GM06990 (cell line): ENCODE data around the gene OR10H5.
"Not testable (repeated sequence)": the region's sequence is repeated elsewhere in the genome, so short reads cannot be mapped to it uniquely, and the experiment has no call there.

Experiments used
- DNase-seq: peaks from one replicate; pipeline ENCODE4 v3.0.0-alpha.2; 2011; ENCODE audit not compliant: insufficient read length; ENCODE audit errors: extremely low read depth
- H3K27me3 ChIP-seq: replicated peaks from 2 replicates; pipeline ENCODE4 v1.6.0; 2011; ENCODE audit warnings: low read length; ENCODE audit not compliant: control insufficient read depth, insufficient read depth
- H3K36me3 ChIP-seq: 2 replicates; pipeline ENCODE4 v1.5.1; 2011; ENCODE audit warnings: low read length; ENCODE audit not compliant: control insufficient read depth, insufficient read depth
- H3K4me3 ChIP-seq: replicated peaks from 2 replicates; pipeline ENCODE4 v1.5.1; 2011; ENCODE audit warnings: low read depth, mild to moderate bottlenecking, control low read depth, low read length
- TF ChIP-seq, protein P1 (sequence below): IDR thresholded peaks from 2 replicates; pipeline ENCODE4 v1.5.1; 2011; ENCODE audit warnings: low read length, control low read depth, mild to moderate bottlenecking, inconsistent platforms; ENCODE audit not compliant: insufficient read depth, poor library complexity, severe bottlenecking

Gene OR10H5

DNA sequence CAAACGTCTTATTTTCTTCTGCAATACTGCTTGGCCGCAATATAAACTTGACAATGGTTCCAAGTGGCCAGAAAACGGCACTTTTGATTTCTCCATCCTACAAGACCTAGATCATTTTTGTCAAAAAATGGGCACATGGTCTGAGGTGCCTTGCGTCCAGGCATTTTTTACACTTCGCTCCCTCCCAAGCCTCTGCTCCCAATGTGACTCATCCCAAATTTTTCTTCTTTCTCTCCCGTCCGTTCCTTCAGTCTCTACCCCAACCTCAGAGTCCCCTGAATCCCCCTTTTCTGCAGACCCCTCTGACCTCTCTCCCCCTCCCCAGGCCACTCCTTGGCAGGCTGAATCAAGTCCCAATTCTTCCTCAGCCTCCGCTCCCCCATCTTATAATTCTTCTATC is 42.3 kb downstream of the OR10H5 start:
- Histone ChIP-seq H3K27me3 (no peaks in the 10 kb centered on the region; the same call in 1 of the 2 replicates), H3K36me3 (no peaks in the 10 kb centered on the region), H3K4me3 (no peak overlapping the region)
- TF ChIP-seq, protein P1, sequence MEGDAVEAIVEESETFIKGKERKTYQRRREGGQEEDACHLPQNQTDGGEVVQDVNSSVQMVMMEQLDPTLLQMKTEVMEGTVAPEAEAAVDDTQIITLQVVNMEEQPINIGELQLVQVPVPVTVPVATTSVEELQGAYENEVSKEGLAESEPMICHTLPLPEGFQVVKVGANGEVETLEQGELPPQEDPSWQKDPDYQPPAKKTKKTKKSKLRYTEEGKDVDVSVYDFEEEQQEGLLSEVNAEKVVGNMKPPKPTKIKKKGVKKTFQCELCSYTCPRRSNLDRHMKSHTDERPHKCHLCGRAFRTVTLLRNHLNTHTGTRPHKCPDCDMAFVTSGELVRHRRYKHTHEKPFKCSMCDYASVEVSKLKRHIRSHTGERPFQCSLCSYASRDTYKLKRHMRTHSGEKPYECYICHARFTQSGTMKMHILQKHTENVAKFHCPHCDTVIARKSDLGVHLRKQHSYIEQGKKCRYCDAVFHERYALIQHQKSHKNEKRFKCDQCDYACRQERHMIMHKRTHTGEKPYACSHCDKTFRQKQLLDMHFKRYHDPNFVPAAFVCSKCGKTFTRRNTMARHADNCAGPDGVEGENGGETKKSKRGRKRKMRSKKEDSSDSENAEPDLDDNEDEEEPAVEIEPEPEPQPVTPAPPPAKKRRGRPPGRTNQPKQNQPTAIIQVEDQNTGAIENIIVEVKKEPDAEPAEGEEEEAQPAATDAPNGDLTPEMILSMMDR, result no peak
- DNase-seq, result no peak

DNA sequence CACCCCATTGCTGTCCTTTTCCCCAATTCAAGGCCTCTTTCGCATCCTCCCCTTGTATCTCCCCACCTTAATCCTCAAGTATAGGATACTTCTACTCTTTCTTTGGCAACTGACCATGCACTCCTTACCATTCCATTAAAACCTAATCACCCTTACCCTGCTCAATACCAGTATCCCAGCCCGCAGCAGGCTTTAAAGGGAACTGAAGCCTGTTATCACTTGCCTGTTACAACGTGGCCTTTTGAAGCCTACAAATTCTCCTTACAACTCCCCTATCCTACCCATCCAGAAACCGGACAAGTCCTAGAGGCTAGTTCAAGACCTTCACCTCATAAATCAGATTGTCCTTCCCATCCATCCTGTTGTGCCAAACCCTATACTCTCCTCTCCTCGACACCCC is 44.2 kb downstream of the OR10H5 start:
- TF ChIP-seq, protein P1, result no peak
- Histone ChIP-seq H3K4me3 (no peak overlapping the region), H3K36me3 (no peaks in the 10 kb centered on the region), H3K27me3 (no peaks in the 10 kb centered on the region; the same call in 1 of the 2 replicates)
- no peak for DNase-seq

DNA sequence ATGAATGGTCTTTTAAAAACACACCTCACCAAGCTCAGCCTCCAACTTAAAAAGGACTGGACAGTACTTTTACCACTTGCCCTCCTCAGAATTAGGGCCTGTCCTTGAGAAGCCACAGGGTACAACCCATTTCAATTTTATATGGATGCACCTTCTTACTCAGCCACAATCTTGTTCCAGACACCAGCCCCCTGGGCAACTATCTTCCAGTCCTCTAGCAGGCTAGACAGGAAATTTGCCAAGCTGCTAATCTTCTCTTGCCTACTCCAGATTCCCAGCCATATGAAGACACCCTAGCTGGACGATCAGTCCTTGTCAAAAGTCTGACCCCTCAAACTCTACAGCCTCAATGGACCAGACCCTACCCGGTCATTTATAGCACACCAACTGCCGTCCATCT is 46.8 kb downstream of the OR10H5 start:
- not testable (repeated sequence) for DNase-seq

DNA sequence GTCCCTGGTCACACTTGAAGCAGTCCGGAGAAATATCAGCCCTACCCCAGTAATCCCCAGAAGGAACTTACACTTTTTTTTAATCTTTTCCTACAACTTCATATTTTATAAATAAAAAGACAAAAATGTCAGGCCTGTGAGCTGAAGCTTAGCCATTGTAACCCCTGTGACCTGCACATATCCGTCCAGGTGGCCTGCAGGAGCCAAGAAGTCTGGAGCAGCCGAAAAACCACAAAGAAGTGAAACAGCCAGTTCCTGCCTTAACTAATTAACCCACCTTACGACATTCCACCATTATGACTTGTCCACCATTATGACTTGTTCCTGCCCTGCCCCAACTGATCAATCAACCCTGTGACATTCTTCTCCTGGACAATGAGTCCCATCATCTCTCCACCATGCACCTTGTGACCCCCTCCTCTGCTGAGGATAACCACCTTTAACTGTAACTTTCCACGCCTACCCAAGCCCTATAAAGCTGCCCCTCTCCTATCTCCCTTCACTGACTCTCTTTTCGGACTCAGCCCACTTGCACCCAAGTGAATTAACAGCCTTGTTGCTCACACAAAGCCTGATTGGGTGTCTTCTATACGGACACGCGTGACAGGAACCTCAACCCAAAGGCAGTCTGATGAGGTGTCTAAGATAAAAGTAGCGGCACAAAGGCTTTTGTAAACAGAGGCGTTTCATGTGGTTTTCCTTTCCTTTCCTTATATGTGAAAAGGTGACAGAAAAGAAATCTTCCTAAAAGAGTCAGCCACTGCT is 48.3 kb downstream of the OR10H5 start:
- H3K36me3 ChIP-seq, DNase-seq, H3K27me3 ChIP-seq: not testable (repeated sequence)
- peak overlapping the region; percentile 81 for H3K4me3 ChIP-seq

More for the DNA sequence above, 46.8 kb downstream of the OR10H5 start:
- not testable (repeated sequence) for H3K27me3 ChIP-seq, H3K4me3 ChIP-seq, H3K36me3 ChIP-seq

DNA sequence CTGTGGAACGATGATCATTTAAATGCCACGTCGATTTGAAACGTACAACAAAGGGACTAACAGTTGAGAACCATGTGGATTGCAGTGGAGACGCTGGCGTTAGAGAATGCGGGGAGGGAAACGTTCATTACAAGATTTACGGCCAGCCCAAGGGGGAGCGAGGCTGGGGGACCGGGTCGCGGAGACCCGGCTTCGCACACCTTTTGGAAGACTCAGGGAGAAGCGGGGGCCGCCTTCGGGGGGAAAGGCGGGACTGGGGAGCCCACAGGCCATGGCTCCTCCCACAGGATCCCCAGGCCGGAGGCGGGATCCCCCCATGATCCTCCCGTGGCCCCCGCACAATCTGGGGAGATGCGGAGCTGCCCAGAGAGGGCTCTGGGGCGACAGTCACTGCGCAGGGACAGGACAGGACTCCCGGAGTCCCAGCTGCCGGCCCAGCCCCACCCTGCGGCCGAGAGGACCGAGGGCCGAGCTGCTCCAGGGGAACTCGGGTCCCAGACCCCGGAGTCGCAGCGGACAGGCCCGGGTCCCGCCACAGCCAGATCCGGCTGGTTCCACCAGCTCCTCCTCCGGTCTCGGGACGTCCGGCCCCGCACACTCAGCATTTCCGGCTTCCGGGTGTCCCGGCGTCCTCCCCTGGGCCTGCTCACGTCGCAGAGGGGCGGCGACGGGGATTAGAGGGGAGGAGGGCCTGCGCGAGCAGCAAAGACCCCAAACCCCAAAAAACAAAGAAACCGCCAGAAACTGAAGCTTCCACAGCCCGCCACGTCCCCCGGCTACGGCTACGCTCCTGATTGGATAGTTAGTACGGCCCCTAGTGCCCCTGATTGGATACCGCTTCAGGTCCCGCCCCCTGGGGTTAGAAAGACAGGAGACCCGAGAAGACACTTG is 49.1 kb downstream of the OR10H5 start:
- peak; percentile 91 for DNase-seq
- H3K27me3 ChIP-seq, result no peaks in the 10 kb centered on the region

DNA sequence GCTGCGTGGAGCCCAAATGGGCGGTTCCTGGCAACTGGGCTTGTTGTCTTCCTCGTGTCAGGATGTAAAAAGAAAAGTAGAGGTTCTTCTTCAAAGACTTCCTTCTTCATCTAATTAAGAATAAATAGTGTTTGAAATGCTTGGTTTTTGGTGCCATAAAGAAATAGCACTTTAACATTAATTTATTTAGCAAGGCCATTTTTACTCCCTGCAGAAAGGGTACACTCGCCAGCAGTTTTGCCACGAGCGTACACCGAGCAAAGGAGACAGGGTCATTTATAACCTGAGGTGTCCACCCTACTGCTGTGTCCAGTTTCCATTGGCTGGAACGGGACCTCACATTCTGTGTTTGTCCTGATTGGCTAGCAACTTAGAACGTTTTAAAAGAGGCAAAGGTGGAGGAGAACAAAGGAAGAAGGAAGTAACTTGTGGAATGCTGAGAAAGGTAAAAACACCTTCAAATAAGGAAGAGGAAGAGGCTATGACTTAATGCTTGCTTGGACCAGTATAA is 49.8 kb downstream of the OR10H5 start:
- DNase-seq, result no peak
- no peaks in the 10 kb centered on the region for H3K27me3 ChIP-seq
- TF ChIP-seq, protein P1, result no peak
- no peaks in the 10 kb centered on the region for H3K36me3 ChIP-seq
- peak overlapping the region; percentile 81 for H3K4me3 ChIP-seq

More for the DNA sequence above, 49.1 kb downstream of the OR10H5 start:
- Histone ChIP-seq H3K36me3 (no peaks in the 10 kb centered on the region), H3K4me3 (peak overlapping the region; percentile 81)
- TF ChIP-seq, protein P1, result no peak
